GM10266 (cell line): ENCODE results near the gene ADAM12.
"Not testable (repeated sequence)": the region's sequence is repeated elsewhere in the genome, so short reads cannot be mapped to it uniquely, and the experiment has no call there.

Source experiments
- DNase-seq: peaks from one replicate; pipeline ENCODE4 v3.0.0; 2012; ENCODE audit errors: extremely low spot score
- CTCF ChIP-seq: IDR thresholded peaks from 2 replicates; pipeline ENCODE4 v1.5.1; 2012; ENCODE audit warnings: mild to moderate bottlenecking, low read depth; ENCODE audit not compliant: control insufficient read depth, insufficient read depth; ENCODE audit errors: missing control alignments

ADAM12 gene

GRCh38 chr10:126384269-126384873 is 3.9 kb downstream of the ADAM12 start:
- no peak for DNase-seq
- no peak for TF ChIP-seq CTCF

GRCh38 chr10:126380352-126381076 is 7.8 kb downstream of the ADAM12 start:
- no peak for DNase-seq
- no peak for TF ChIP-seq CTCF

- not testable (repeated sequence) for DNase-seq
Measured at GRCh38 chr10:126379166-126379565, 9.1 kb downstream of the ADAM12 start.

GRCh38 chr10:126376956-126377355 is 11.3 kb downstream of the ADAM12 start:
- TF ChIP-seq CTCF: no peak
- no peak for DNase-seq

GRCh38 chr10:126375926-126376554 is 12.2 kb downstream of the ADAM12 start:
- no peak for TF ChIP-seq CTCF
- no peak for DNase-seq

- DNase-seq: no peak
- no peak for TF ChIP-seq CTCF
Measured at GRCh38 chr10:126375299-126375698, 13.0 kb downstream of the ADAM12 start.

GRCh38 chr10:126374435-126374834 is 13.8 kb downstream of the ADAM12 start:
- no peak for DNase-seq
- TF ChIP-seq CTCF: no peak
